GM19395 (cell line): Measurements from ENCODE around the gene EMP2.
A peak's percentile ranks its signal among the peaks of the same experiment; 100 is the strongest.
"Not testable (repeated sequence)": the region's sequence is repeated elsewhere in the genome, so short reads cannot be mapped to it uniquely, and the experiment has no call there.

Source experiments
- ATAC-seq: cut with Tn5 transposase; IDR thresholded peaks from one replicate; pipeline ENCODE4 v1.9.1; 2021; ENCODE audit warnings: mild to moderate bottlenecking, moderate library complexity; ENCODE audit not compliant: unreplicated experiment

EMP2 gene

DNA sequence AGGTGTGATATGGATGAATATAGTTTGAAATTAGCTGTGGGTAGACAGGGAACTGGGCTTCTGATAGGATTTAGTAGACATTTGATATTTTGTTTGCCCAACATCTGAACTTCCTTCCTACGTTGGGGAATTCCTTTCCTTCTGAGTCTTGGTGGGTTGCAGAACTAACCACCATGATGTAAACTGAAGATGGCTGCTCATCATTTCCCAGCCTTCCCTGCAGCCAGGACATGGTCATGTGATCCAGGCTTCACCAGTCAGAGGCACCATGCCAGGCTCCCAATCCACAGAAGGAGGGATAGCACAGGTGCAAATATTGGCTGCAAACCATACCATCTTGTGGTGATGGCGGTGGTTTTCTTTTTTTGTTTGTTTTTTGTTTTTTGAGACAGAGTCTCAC lies 57.4 kb downstream of the EMP2 start:
- no peak for ATAC-seq

DNA sequence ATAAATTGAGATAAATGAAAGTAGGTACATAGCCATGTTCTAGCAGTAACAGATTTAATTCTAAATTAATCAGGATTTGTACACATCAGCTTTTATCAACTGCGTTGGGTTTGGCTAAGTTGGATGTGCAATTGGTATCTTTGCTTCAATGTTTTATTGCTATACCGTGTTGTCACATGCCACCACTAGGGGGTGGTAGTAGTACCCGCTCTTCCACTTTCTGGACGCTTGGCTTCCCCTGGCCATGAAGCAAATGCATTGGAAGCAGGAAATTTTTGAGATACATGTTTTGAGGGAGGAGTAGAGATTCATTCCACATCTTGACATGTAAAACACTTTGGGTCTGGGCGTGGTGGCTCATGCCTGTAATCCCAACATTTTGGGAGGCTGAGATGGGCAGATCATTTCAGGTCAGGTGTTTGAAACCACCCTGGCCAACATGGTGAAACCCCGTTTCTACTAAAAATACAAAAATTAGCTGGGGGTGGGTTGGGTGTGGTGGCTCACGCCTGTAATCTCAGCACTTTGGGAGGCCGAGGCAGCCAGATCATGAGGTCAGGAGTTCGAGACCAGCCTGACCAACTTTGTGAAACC lies 58.6 kb downstream of the EMP2 start:
- ATAC-seq, result no peak

GRCh38 chr16:10520869-10521578 lies 59.4 kb downstream of the EMP2 start:
- ATAC-seq, result no peak

DNA sequence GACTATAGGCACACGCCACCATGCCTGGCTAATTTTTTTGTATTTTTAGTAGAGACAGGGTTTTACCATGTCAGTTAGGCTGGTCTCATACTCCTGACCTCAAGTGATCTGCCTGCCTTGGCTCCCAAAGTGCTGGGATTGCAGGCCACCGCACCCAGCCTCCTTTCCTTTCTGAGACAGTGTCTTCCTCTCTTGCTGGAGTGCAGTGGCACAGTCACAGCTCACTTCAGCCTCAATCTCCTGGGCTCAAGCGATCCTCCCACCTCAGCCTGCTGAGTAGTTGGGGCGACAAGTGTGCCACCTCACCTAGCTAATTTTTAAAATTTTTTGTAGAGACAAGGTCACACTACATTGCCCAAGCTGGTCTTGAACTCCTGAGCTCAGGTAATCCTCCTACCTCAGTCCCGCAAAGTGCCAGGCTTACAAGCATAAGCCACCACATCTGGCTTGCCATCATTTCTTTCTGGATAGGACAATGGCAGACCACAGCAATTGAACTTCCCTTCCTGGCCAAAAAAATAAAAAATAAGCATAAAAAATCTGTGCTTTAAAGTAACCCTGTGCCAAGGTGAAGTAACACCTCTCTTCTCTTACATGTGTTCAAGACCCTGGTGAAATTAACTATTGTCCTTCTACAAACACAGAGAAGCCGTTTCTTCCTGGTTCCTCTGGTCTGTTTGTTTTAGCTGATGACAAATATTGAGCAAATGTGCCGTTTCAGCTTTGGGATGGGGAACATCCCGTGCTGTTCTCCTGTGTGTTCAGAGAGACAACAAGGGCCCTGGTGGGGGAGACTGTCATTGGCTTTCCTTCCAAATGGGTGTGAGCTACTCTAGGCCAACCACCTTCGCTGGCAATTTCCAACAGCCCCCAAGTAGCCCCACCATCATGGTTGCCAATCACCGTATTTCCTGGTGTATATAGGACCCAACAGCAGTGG lies 60.2 kb downstream of the EMP2 start:
- no peak for ATAC-seq

DNA sequence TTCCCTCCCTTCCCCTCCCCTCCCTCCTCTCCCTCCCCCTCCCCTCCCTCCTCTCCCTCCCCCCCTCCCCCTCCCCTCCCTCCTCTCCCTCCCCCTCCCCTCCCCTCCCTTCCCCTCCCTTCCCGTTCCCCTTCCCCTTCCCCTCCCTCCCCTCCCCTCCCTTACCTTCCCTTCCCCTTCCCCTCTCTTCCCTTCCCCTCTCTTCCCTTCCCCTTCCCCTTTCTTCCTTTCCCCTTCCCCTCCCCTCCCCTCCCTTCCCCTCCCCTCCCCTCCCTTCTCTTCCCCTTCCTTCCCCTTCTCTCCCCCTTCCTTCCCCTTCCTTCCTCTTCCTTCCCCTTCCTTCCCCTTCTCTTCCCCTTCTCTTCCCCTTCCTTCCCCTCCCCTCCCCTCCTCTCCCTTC lies 61.1 kb downstream of the EMP2 start:
- no peak for ATAC-seq

DNA sequence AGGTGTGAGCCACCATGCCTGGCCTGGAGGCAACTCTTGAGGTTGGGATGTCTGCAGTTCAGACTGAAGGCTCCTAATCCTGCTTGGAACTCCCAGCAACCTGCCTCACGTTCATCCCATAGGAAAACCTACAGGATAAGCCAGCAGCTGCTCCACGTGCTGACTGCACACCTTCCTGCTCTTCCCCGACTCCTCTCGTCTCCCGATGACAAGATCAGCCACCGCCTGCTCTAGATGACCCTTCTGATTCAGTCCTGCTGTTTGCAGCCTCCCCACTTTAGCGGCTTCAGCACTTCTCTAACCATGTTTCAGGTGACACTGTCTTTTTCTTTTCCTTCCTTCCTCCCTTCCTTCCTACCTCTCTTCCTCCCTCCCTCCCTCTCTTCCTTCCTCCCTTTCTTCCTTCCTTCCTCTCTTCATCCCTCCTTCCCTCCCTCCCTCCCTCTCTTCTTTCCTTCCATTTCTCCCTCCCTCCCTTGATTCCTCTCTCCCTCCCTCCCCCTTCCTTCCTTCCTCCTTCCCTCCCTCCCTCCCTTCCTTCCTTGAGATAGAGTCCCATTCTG lies 61.8 kb downstream of the EMP2 start:
- no peak for ATAC-seq

- ATAC-seq, result no peak
Measured at GRCh38 chr16:10517868-10518267, 62.5 kb downstream of the EMP2 start.

GRCh38 chr16:10514369-10515055 lies 65.9 kb downstream of the EMP2 start:
- ATAC-seq, result no peak

- no peak for ATAC-seq
Measured at GRCh38 chr16:10511829-10512228, 68.6 kb downstream of the EMP2 start.

- ATAC-seq, result no peak
Measured at GRCh38 chr16:10510279-10510678, 70.1 kb downstream of the EMP2 start.

GRCh38 chr16:10509534-10510025 lies 70.8 kb downstream of the EMP2 start:
- ATAC-seq, result peak; percentile 91

- not testable (repeated sequence) for ATAC-seq
Measured at GRCh38 chr16:10505286-10505685, 75.1 kb downstream of the EMP2 start.

- ATAC-seq, result no peak
Measured at GRCh38 chr16:10504404-10504885, 76.0 kb downstream of the EMP2 start.

DNA sequence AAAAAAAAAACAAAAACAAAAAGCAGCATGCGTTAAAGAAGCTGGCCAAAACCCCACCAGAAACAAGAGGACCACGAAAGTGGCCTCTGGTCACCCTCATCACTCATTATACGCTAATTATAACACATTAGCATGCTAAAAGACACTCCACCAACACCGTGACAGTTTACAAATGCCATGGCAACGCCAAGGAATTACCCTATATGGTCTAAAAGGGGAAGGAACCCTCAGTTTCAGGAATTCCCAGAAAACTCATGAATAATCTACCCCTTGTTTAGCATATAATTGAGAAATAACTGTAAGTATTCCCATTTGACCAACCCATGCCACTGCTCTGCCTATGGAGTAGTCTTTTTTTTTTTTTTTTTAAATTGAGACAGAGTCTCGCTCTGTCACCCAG lies 77.6 kb downstream of the EMP2 start:
- ATAC-seq, result no peak

- no peak for ATAC-seq
Measured at GRCh38 chr16:10501016-10501607, 79.3 kb downstream of the EMP2 start.

GRCh38 chr16:10500582-10500981 lies 79.8 kb downstream of the EMP2 start:
- ATAC-seq, result no peak

- no peak for ATAC-seq
Measured at GRCh38 chr16:10497132-10498101, 83.0 kb downstream of the EMP2 start.

GRCh38 chr16:10495031-10495345 lies 85.4 kb downstream of the EMP2 start:
- ATAC-seq, result no peak
